ENCODE results near the gene SYNGR1.

The SYNGR1 gene

DNA sequence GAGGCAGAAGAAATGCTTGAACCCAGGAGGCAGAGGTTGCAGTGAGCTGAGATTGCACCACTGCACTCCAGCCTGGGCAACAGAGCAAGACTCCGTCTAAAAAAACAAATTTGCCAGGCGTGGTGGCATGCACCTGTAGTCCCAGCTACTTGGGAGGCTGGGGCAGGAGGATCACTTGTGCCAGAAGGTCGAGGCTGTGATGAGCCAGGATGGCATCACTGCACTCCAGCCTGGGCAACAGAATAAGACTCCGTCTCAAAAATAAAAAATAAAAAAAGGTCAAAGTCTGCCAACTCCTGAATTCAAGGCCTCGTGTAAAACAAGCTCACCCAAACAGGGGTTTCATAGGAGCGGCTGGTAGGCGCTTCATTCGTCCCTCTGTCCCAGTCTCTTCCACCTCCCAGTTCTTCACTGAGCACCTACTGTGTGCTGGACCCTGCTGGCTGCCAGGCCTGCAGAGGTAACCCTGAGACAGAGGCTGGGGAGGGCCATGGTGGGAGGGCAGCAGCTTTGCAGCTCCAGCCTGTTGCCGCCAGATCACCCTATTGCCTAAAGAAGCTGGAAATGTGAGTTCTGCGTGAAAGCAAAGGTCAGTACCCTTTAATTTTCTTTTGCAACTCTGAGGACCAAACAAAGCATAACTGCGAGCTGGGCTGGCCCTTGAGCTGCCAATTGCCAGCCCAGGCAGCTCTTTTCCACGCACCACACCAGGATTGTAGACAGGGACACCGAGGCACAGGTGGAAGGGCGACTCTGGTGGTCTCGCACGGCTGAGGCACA, 45.7 kb upstream of the SYNGR1 start:
- no peak overlapping the region for H3K4me3 ChIP-seq (ENCODE audit: low read depth, low read length)
- DNase-seq (ENCODE audit: low read depth), result no peak
- TF ChIP-seq, protein P1, sequence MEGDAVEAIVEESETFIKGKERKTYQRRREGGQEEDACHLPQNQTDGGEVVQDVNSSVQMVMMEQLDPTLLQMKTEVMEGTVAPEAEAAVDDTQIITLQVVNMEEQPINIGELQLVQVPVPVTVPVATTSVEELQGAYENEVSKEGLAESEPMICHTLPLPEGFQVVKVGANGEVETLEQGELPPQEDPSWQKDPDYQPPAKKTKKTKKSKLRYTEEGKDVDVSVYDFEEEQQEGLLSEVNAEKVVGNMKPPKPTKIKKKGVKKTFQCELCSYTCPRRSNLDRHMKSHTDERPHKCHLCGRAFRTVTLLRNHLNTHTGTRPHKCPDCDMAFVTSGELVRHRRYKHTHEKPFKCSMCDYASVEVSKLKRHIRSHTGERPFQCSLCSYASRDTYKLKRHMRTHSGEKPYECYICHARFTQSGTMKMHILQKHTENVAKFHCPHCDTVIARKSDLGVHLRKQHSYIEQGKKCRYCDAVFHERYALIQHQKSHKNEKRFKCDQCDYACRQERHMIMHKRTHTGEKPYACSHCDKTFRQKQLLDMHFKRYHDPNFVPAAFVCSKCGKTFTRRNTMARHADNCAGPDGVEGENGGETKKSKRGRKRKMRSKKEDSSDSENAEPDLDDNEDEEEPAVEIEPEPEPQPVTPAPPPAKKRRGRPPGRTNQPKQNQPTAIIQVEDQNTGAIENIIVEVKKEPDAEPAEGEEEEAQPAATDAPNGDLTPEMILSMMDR (IDR thresholded peaks at IDR 0.05; ENCODE audit: low read depth, low read length, missing control alignments), result no peak

DNA sequence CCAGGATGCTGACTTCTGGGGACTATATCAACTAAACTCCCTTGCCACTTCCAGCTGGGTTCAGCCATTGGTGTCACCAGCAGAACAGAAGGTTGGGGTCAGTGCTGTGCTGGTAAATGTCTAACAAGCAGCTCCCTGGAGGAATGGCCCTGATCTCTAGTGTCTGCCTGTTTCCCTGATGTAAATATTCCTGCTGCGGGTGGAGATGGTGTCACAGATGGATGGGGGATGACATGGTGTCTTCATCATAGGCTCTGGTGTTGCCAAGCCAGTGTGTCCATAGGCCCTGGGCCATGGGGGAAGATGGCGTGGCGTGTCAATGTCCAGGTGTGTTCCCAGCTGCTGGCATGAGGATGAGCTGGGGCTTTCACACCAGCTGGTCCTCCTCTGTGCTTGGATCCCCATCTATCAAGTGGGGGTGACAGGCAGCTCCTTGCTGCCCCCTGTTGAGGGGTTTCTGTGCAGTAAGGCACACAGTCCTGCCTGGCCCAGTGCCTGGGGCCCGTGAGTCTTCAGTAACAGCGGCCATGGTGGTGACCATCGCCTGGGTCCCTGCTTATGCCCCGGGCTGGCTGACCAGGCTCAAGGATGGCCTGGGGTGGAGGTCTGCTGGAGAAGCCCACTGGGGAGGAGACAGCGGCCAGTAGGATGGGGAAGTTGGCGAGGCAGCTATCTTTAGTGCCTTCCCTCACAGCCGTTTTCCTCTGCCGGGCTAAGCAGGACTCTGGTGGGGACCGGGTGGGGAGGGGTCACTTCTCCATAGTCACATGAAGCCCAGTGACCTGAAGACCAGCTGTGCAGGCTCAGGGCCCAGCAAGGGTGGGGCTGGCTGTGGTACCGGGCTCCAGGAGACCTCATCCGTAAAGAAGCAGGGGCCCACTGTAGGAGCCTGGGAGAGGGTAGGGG, 43.1 kb upstream of the SYNGR1 start:
- no peak overlapping the region for H3K4me3 ChIP-seq (ENCODE audit: low read depth, low read length)
- DNase-seq (ENCODE audit: low read depth), result no peak
- TF ChIP-seq, protein P1 (IDR thresholded peaks at IDR 0.05; ENCODE audit: low read depth, low read length, missing control alignments), result peak; percentile 77

DNA sequence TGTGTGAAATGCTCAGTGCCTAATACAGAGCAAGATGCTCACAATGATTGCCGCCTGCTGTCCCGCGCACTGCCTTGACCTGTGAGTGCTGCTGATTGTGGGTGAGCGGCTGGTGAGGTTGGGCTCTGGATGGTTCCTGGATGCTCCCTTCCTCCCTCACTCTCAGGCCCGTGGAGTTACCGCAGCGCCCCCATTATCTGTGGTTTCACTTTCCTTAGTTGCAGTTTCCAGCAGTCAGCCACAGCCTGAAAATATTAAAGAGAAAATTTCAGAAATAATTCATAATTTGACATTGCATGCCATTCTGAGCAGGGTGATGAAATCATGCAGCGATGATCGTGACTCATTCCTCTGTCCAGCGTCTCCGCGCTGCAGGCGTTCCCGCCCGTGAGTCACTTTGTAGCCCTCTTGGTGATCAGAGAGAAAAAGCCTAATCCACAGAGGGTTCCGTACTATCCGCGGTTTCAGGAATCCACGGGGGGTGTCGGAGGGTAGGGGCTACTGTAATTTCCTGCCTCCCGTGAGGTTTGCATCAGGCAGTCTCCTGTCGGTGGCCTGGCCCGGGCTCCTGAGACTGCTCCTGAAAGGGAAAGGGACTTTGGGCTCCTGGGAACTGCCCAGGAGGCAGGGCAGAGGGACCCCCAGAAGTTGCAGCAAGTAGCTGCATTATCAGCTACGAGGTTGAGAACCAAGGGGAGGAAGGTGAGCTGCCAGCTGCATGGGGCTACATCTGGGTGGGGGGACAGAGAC, 41.0 kb upstream of the SYNGR1 start:
- DNase-seq (ENCODE audit: low read depth), result no peak
- H3K4me3 ChIP-seq (ENCODE audit: low read depth, low read length), result no peak overlapping the region
- TF ChIP-seq, protein P1 (IDR thresholded peaks at IDR 0.05; ENCODE audit: low read depth, low read length, missing control alignments), result no peak

DNA sequence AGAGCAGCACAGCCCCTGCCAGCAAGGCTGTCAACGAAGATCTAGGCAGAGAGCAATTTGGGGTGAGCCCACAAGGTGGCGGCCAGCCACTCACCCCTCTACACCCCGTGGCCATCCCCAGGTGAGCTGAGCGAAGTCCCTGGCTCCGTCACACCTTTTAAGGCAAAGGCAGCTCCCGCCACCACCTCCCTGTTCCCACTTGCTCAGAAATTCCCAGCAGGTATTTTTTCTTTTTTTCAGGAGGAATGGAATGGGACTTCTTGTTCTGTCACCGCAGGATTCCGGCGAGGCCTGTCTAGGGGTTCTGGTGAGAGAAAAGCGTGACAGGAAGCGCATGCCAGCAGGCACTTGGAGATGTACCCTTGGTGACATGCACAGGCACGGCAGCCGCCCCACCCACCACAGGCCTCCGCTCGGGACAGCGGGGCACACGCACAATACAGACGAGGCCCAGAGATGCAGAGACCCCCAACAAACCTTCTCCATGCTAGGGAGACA, 40.4 kb upstream of the SYNGR1 start:
- no peak for DNase-seq (ENCODE audit: low read depth)
- TF ChIP-seq, protein P1 (IDR thresholded peaks at IDR 0.05; ENCODE audit: low read depth, low read length, missing control alignments), result peak; percentile 58
- no peak overlapping the region for H3K4me3 ChIP-seq (ENCODE audit: low read depth, low read length)

DNA sequence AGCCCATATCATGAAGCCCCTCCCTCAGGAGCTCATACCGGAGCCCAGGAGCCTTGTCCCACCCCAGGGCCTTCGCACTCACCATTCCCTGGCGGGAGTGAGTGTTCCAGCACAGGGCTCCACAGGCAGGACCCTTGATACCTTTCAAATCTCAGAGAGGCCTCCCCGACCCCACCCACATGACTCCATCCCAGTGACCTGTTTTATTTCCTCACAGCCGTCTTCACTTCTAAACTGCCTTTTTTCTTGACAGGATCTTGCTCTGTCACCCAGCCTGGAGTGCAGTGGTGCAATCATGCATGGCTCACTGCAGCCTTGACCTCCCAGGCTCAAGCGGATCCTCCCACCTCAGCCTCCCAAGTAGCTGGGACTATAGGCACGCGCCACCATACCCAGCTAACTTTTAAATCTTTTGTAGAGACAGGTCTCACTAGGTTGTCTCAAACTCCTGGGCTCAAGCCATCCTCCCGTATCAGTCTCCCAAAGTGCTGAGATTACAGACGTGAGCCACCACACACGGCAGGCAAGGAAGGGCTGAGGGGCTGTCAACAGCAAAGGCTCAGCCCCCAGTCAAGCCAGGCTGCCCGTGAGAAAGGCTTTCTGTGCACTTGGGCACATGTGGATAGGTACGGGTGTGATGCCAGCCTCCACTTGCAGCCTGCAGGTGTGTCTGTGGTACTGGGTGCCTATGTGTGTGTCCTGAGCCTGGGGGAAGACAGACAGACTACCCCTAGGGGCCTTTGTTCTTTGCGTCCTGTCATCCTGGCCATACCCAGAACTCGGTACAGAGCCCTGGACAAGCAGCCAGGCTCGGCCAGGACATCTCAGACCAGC, 39.7 kb upstream of the SYNGR1 start:
- no peak for DNase-seq (ENCODE audit: low read depth)
- H3K4me3 ChIP-seq (ENCODE audit: low read depth, low read length), result no peak overlapping the region
- TF ChIP-seq, protein P1 (IDR thresholded peaks at IDR 0.05; ENCODE audit: low read depth, low read length, missing control alignments), result no peak
